MCF 10A (cell line): ENCODE measurements around the gene GRM8. TPM values are rescaled to one million over a fixed set of nuclear protein-coding genes. Genes with fewer than 3 reads are reported as not detected.

Source experiments
- BruUV-seq: library from RNA; stranded (reverse); fragments of 400-500 nt; replicated peaks from 2 replicates; lab custom pipeline; 2021; lab: Mats Ljungman, UMichigan
- CTCF ChIA-PET: fragments of 300-600 bp; sonication (Branson Sonifier 250); formaldehyde crosslinking; extraction: SDS; loops from one replicate; lab custom pipeline; 2021; ENCODE audit warnings: antibody characterized with exemption, inconsistent platforms; lab: Yijun Ruan, JAX
- POLR2A ChIA-PET: fragments of 300-600, 350-650 bp; sonication (Branson Sonifier 250); formaldehyde crosslinking; extraction: SDS; loops from one replicate; lab custom pipeline; 2020; ENCODE audit warnings: antibody characterized with exemption, inconsistent platforms; lab: Yijun Ruan, JAX
- DNase-seq: peaks from one replicate; pipeline ENCODE4 v3.0.0-alpha.2; 2018; ENCODE audit not compliant: unreplicated experiment
- H3K27ac Mint-ChIP-seq: one replicate; pipeline ENCODE4 v1.8.0; 2022; ENCODE audit warnings: mild to moderate bottlenecking, low read depth, mixed read lengths; ENCODE audit not compliant: unreplicated experiment
- H3K27me3 Mint-ChIP-seq: one replicate; pipeline ENCODE4 v1.8.0; 2022; ENCODE audit warnings: mixed read lengths; ENCODE audit not compliant: insufficient read depth, unreplicated experiment
- H3K36me3 Mint-ChIP-seq: one replicate; pipeline ENCODE4 v1.8.0; 2022; ENCODE audit warnings: mild to moderate bottlenecking, moderate library complexity, mixed read lengths; ENCODE audit not compliant: insufficient read depth, unreplicated experiment
- H3K4me1 Mint-ChIP-seq: one replicate; pipeline ENCODE4 v1.8.0; 2022; ENCODE audit warnings: mixed read lengths; ENCODE audit not compliant: insufficient read depth, unreplicated experiment
- H3K4me3 Mint-ChIP-seq: one replicate; pipeline ENCODE4 v1.8.0; 2022; ENCODE audit warnings: mild to moderate bottlenecking, moderate library complexity, mixed read lengths; ENCODE audit not compliant: unreplicated experiment
- H3K9me3 Mint-ChIP-seq: one replicate; pipeline ENCODE4 v1.8.0; 2022; ENCODE audit warnings: mixed read lengths; ENCODE audit not compliant: unreplicated experiment
- intact Hi-C: fragments of 100-400 bp; cut with micrococcal nuclease; formaldehyde crosslinking; loops from 2 replicates; pipeline ENCODE4 v1.14.1; 2022
- total RNA-seq: library from RNA; stranded (reverse); gene quantifications from 2 replicates; pipeline ENCODE4 v1.2.3, GENCODE V29; 2022
- TF ChIP-seq, protein P1 (sequence below): fragments of 200-600 bp; IDR thresholded peaks from one replicate; pipeline ENCODE4 v1.8.0; 2022; ENCODE audit warnings: antibody characterized with exemption, mild to moderate bottlenecking; ENCODE audit not compliant: unreplicated experiment

The GRM8 gene
- total RNA-seq, 1 experiment from 2014 or later: not detected

DNA sequence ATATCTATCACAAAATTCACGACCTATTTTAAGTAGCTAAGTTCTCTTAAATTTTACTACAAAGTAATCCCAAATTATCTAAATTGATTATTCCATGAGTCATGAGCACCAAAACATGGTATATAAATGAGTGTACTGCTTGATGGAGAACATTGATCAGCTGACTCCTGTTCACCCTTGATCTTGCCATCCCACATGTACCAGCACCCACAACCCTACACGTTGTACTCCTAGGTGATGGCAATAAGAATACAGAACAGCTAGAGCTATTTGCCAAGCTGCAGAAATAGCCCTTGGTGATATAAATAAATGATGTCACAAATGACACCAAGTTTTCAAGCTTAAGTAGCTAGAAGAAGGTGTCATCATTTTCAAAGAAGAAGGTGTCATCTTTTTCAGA, 235.5 kb downstream of the GRM8 start:
- Mint-ChIP-seq H3K4me3 (no peak overlapping the region), H3K4me1 (no peaks in the 10 kb centered on the region), H3K9me3 (no peaks in the 10 kb centered on the region), H3K36me3 (no peaks in the 10 kb centered on the region), H3K27me3 (peaks cover 26% of the 10 kb centered on the region), H3K27ac (no peak overlapping the region)
- intact Hi-C loops: no loop called here
- POLR2A ChIA-PET: no interaction called here
- TF ChIP-seq, protein P1, sequence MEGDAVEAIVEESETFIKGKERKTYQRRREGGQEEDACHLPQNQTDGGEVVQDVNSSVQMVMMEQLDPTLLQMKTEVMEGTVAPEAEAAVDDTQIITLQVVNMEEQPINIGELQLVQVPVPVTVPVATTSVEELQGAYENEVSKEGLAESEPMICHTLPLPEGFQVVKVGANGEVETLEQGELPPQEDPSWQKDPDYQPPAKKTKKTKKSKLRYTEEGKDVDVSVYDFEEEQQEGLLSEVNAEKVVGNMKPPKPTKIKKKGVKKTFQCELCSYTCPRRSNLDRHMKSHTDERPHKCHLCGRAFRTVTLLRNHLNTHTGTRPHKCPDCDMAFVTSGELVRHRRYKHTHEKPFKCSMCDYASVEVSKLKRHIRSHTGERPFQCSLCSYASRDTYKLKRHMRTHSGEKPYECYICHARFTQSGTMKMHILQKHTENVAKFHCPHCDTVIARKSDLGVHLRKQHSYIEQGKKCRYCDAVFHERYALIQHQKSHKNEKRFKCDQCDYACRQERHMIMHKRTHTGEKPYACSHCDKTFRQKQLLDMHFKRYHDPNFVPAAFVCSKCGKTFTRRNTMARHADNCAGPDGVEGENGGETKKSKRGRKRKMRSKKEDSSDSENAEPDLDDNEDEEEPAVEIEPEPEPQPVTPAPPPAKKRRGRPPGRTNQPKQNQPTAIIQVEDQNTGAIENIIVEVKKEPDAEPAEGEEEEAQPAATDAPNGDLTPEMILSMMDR: no peak
- CTCF ChIA-PET: no interaction called here
- DNase-seq: no peak
- no TSS peak for BruUV-seq

DNA sequence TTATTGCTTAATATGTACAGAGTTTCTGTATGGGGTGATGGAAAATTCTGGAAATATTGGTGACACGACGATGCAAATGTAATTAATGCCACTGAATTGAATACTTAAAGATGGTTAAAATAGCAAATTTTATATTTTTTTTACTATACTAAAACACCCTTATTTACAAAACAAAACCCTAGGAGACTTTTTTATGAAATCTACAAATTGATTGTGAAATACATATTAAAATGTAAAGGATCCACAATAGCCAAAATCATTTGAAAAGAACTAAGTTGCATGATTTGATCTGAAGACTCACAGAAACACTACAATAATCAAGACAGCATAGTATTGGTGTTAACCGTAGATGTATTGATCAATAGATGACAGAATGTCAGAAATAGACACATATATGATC, 252.0 kb downstream of the GRM8 start:
- intact Hi-C loops: no loop called here
- H3K27me3 Mint-ChIP-seq: peaks cover 51% of the 10 kb centered on the region
- ChIA-PET CTCF (no interaction called here), POLR2A (no interaction called here)
- no peak overlapping the region for H3K27ac Mint-ChIP-seq
- TF ChIP-seq, protein P1: no peak
- no peaks in the 10 kb centered on the region for H3K4me1 Mint-ChIP-seq
- no peak for DNase-seq
- no peak overlapping the region for H3K4me3 Mint-ChIP-seq
- no peaks in the 10 kb centered on the region for H3K36me3 Mint-ChIP-seq
- no peaks in the 10 kb centered on the region for H3K9me3 Mint-ChIP-seq
- BruUV-seq: no TSS peak

DNA sequence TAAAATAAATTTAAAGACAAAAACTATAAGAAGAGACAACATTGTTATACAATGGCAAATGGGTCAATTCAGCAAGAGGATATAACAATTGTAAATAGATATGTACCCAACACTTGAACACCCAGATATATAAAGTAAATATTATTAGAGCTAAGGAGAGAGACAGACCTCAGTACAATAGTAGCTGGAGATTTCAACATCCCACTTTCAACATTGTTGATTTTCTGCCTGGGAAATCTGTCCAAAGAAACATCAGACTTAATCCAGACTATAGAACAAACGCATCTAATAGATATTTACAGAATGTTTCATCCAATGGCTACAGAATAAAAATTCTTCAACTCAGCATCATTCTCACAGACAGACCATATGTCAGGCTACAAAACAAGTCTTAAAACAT, 256.1 kb downstream of the GRM8 start:
- intact Hi-C loops: no loop called here
- no peak overlapping the region for H3K27ac Mint-ChIP-seq
- H3K4me3 Mint-ChIP-seq: no peak overlapping the region
- H3K27me3 Mint-ChIP-seq: peaks cover 47% of the 10 kb centered on the region
- DNase-seq: no peak
- H3K36me3 Mint-ChIP-seq: no peaks in the 10 kb centered on the region
- no peaks in the 10 kb centered on the region for H3K9me3 Mint-ChIP-seq
- CTCF ChIA-PET: interaction anchor here (1.1 kb wide), 1 partner anchor 166 kb away, joined by 3 read pairs; no protein-coding TSS in a partner anchor
- BruUV-seq: no TSS peak
- TF ChIP-seq, protein P1: no peak
- POLR2A ChIA-PET: no interaction called here
- H3K4me1 Mint-ChIP-seq: no peaks in the 10 kb centered on the region

DNA sequence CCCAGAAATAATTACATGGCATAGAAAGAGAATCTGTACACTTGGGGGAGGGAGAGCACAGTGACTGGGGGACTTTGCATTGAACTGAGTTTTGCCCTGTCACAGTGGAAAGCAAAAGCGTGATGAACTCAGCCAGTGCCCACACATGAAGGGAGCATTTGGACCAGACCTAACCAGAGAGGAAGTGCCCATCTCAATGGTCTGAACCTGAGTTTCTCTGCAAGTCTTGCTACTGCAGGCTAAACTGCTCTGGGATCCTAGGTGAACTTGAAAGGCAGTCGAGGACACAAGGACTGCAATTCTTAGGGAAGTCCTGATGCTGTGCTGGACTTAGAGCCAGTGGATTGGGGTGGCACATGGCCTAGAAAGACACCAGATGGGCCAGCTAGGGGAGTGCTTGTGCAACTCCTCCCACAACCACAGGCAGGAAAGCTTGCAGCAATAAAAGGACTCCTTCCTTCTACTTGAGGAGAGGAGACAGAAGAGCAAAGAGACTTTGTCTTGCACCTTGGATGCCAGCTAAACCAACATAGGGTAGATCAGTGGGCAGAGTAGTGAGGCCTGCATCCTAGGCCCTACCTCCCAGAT, 259.0 kb downstream of the GRM8 start:
- no peak for DNase-seq
- Mint-ChIP-seq H3K36me3 (no peaks in the 10 kb centered on the region), H3K4me1 (no peaks in the 10 kb centered on the region), H3K27ac (no peak overlapping the region), H3K27me3 (peaks cover 36% of the 10 kb centered on the region), H3K4me3 (no peak overlapping the region), H3K9me3 (no peaks in the 10 kb centered on the region)
- no TSS peak for BruUV-seq
- POLR2A ChIA-PET: no interaction called here
- TF ChIP-seq, protein P1: no peak
- intact Hi-C loops: no loop called here
- CTCF ChIA-PET: no interaction called here
